GM18951 (cell line): ENCODE measurements around the gene SLC25A24.
"Not testable (repeated sequence)": the region's sequence is repeated elsewhere in the genome, so short reads cannot be mapped to it uniquely, and the experiment has no call there.

Experiments used
- POLR2A ChIP-seq: IDR thresholded peaks from 4 replicates; pipeline ENCODE4 v1.6.1; 2011; ENCODE audit warnings: mild to moderate bottlenecking; ENCODE audit not compliant: insufficient read length, insufficient read depth; ENCODE audit errors: extremely low read depth
- in situ Hi-C: fragments of 300-500 bp; cut with MboI; formaldehyde crosslinking; loops from one replicate; pipeline ENCODE4 v1.12.0; 2022; ENCODE audit warnings: low sequenced_read_pairs, mixed read lengths, inconsistent platforms; ENCODE audit not compliant: unreplicated experiment

Gene SLC25A24

GRCh38 chr1:108209456-108210108, 9.4 kb upstream of the SLC25A24 start:
- TF ChIP-seq POLR2A: no peak
- in situ Hi-C loops: no loop called here

GRCh38 chr1:108208724-108209446, 8.7 kb upstream of the SLC25A24 start:
- TF ChIP-seq POLR2A: no peak
- in situ Hi-C loops: no loop called here

- in situ Hi-C loops: not testable (repeated sequence)
Measured at GRCh38 chr1:108203582-108203981, 3.4 kb upstream of the SLC25A24 start.

GRCh38 chr1:108201687-108202086, 1.5 kb upstream of the SLC25A24 start:
- in situ Hi-C loops: no loop called here
- no peak for TF ChIP-seq POLR2A

- in situ Hi-C loops: no loop called here
Measured at GRCh38 chr1:108200687-108201051, 526 bp upstream of the SLC25A24 start.

GRCh38 chr1:108199201-108199691, 897 bp downstream of the SLC25A24 start:
- TF ChIP-seq POLR2A: no peak
- in situ Hi-C loops: no loop called here

More at GRCh38 chr1:108200687-108201051, 526 bp upstream of the SLC25A24 start:
- TF ChIP-seq POLR2A: no peak

GRCh38 chr1:108194051-108194450, 6.1 kb downstream of the SLC25A24 start:
- in situ Hi-C loops: no loop called here

GRCh38 chr1:108193333-108193732, 6.8 kb downstream of the SLC25A24 start:
- in situ Hi-C loops: no loop called here
- no peak for TF ChIP-seq POLR2A

More at GRCh38 chr1:108194051-108194450, 6.1 kb downstream of the SLC25A24 start:
- no peak for TF ChIP-seq POLR2A

- in situ Hi-C loops: no loop called here
- no peak for TF ChIP-seq POLR2A
Measured at GRCh38 chr1:108192581-108192980, 7.6 kb downstream of the SLC25A24 start.

GRCh38 chr1:108190686-108191416, 9.3 kb downstream of the SLC25A24 start:
- TF ChIP-seq POLR2A: no peak
- in situ Hi-C loops: no loop called here

GRCh38 chr1:108190001-108190634, 10.0 kb downstream of the SLC25A24 start:
- TF ChIP-seq POLR2A: no peak
- in situ Hi-C loops: no loop called here

GRCh38 chr1:108188801-108189200, 11.3 kb downstream of the SLC25A24 start:
- in situ Hi-C loops: no loop called here
- no peak for TF ChIP-seq POLR2A
